ENCODE results near the gene SSNA1. TPM values are rescaled to one million over a fixed set of nuclear protein-coding genes. Genes with fewer than 3 reads are reported as not detected.

Gene SSNA1
- total and polyA plus RNA-seq, 4 donors: 30.5 to 87.1 (median 57.2) TPM

- no peaks in the 10 kb centered on the region for H3K27me3 ChIP-seq (ENCODE audit: control insufficient read depth in 1 of 2, insufficient read depth in 2 of 2, low read length in 1 of 2)
- no peaks in the 10 kb centered on the region for H3K36me3 ChIP-seq (ENCODE audit: control insufficient read depth in 1 of 2, insufficient read depth in 2 of 2, low read length in 1 of 2)
- H3K4me3 ChIP-seq (ENCODE audit: low read length in 2 of 2): peak overlapping the region; percentile 36 to 75
- H3K27ac ChIP-seq (ENCODE audit: low read depth in 1 of 2, low read length in 2 of 2): peak overlapping the region; percentile 8 to 77
- ATAC-seq (ENCODE audit: low FRiP score) (peak; percentile 95), DNase-seq (peak; percentile 98 to 99)
- 1 to 2% methylated on average over 51 to 63 of the region's 63 CpGs for WGBS, 2 donors
- no peaks in the 10 kb centered on the region for H3K4me1 ChIP-seq (ENCODE audit: control insufficient read depth in 1 of 2, insufficient read depth in 2 of 2, low read length in 2 of 2)
- H3K9me3 ChIP-seq (ENCODE audit: control insufficient read depth, low read length): no peaks in the 10 kb centered on the region
- intact Hi-C loops (cut with DNase I): no loop called here
These were observed 34.8 kb downstream of the SSNA1 start for GRCh38 chr9:137223078-137223970.

GRCh38 chr9:137224830-137225694, 36.6 kb downstream of the SSNA1 start, which contains the start of gene CYSRT1:
Gene CYSRT1 (plus strand): TSS chr9:137225174. CDS start chr9:137225622, 448 bp downstream.
- Histone ChIP-seq H3K9me3 (ENCODE audit: control insufficient read depth, low read length) (no peaks in the 10 kb centered on the region), H3K4me1 (ENCODE audit: control insufficient read depth in 1 of 2, insufficient read depth in 2 of 2, low read length in 2 of 2) (no peaks in the 10 kb centered on the region), H3K27ac (ENCODE audit: low read depth in 1 of 2, low read length in 2 of 2) (peak within 1 kb of the TSS in 1 of 2 donors; percentile 77), H3K4me3 (ENCODE audit: low read length in 2 of 2) (no peak within 1 kb of the TSS), H3K36me3 (ENCODE audit: control insufficient read depth in 1 of 2, insufficient read depth in 2 of 2, low read length in 1 of 2) (no peaks in the 10 kb centered on the region), H3K27me3 (ENCODE audit: control insufficient read depth in 1 of 2, insufficient read depth in 2 of 2, low read length in 1 of 2) (no peaks in the 10 kb centered on the region)
- no peak for ATAC-seq (ENCODE audit: low FRiP score)
- no peak for DNase-seq
- WGBS, 2 donors: 51 to 54% methylated on average over 21 to 23 of the region's 23 CpGs
- intact Hi-C loops (cut with DNase I): loop anchor here in 1 of 2 donors (5.0 kb wide), 1 partner anchor 103 kb away; no protein-coding TSS in a partner anchor

GRCh38 chr9:137225699-137226331, 37.3 kb downstream of the SSNA1 start:
- no peak overlapping the region for H3K27ac ChIP-seq (ENCODE audit: low read depth in 1 of 2, low read length in 2 of 2)
- ATAC-seq (ENCODE audit: low FRiP score) (no peak), DNase-seq (no peak)
- no peaks in the 10 kb centered on the region for H3K27me3 ChIP-seq (ENCODE audit: control insufficient read depth in 1 of 2, insufficient read depth in 2 of 2, low read length in 1 of 2)
- H3K9me3 ChIP-seq (ENCODE audit: control insufficient read depth, low read length): no peaks in the 10 kb centered on the region
- WGBS, 2 donors: 77 to 84% methylated on average over 15 to 21 of the region's 21 CpGs
- intact Hi-C loops (cut with DNase I): loop anchor here in 1 of 2 donors (5.0 kb wide), 1 partner anchor 104 kb away; no protein-coding TSS in a partner anchor
- no peaks in the 10 kb centered on the region for H3K4me1 ChIP-seq (ENCODE audit: control insufficient read depth in 1 of 2, insufficient read depth in 2 of 2, low read length in 2 of 2)
- no peaks in the 10 kb centered on the region for H3K36me3 ChIP-seq (ENCODE audit: control insufficient read depth in 1 of 2, insufficient read depth in 2 of 2, low read length in 1 of 2)
- H3K4me3 ChIP-seq (ENCODE audit: low read length in 2 of 2): no peak overlapping the region

GRCh38 chr9:137226338-137227053, 38.0 kb downstream of the SSNA1 start:
- H3K4me1 ChIP-seq (ENCODE audit: control insufficient read depth in 1 of 2, insufficient read depth in 2 of 2, low read length in 2 of 2): no peaks in the 10 kb centered on the region
- H3K27me3 ChIP-seq (ENCODE audit: control insufficient read depth in 1 of 2, insufficient read depth in 2 of 2, low read length in 1 of 2): no peaks in the 10 kb centered on the region
- no peak for ATAC-seq (ENCODE audit: low FRiP score)
- no peak overlapping the region for H3K27ac ChIP-seq (ENCODE audit: low read depth in 1 of 2, low read length in 2 of 2)
- WGBS, 2 donors: 73 to 74% methylated on average over 18 of the region's 18 CpGs
- intact Hi-C loops (cut with DNase I): loop anchor here in 1 of 2 donors (5.0 kb wide), 1 partner anchor 104 kb away; no protein-coding TSS in a partner anchor
- H3K9me3 ChIP-seq (ENCODE audit: control insufficient read depth, low read length): no peaks in the 10 kb centered on the region
- no peak for DNase-seq
- H3K4me3 ChIP-seq (ENCODE audit: low read length in 2 of 2): no peak overlapping the region
- H3K36me3 ChIP-seq (ENCODE audit: control insufficient read depth in 1 of 2, insufficient read depth in 2 of 2, low read length in 1 of 2): no peaks in the 10 kb centered on the region

- Histone ChIP-seq H3K4me3 (ENCODE audit: low read length in 2 of 2) (no peak within 1 kb of the TSS), H3K4me1 (ENCODE audit: control insufficient read depth in 1 of 2, insufficient read depth in 2 of 2, low read length in 2 of 2) (no peaks in the 10 kb centered on the region), H3K36me3 (ENCODE audit: control insufficient read depth in 1 of 2, insufficient read depth in 2 of 2, low read length in 1 of 2) (no peaks in the 10 kb centered on the region), H3K27ac (ENCODE audit: low read depth in 1 of 2, low read length in 2 of 2) (no peak within 1 kb of the TSS), H3K9me3 (ENCODE audit: control insufficient read depth, low read length) (no peaks in the 10 kb centered on the region), H3K27me3 (ENCODE audit: control insufficient read depth in 1 of 2, insufficient read depth in 2 of 2, low read length in 1 of 2) (no peaks in the 10 kb centered on the region)
- ATAC-seq (ENCODE audit: low FRiP score): no peak
- intact Hi-C loops (cut with DNase I): loop anchor here in 1 of 2 donors (5.0 kb wide), 1 partner anchor 105 kb away; no protein-coding TSS in a partner anchor
- 28 to 31% methylated on average over 25 of the region's 25 CpGs for WGBS, 2 donors
- peak; percentile 80 to 91 for DNase-seq
These were observed 38.8 kb downstream of the SSNA1 start, which contains the start of gene RNF224 for GRCh38 chr9:137227054-137227852. Gene RNF224 (plus strand): TSS chr9:137227502. CDS start chr9:137228336, 834 bp downstream.

- 42 to 51% methylated on average over 11 to 18 of the region's 18 CpGs for WGBS, 2 donors
- ATAC-seq (ENCODE audit: low FRiP score) (no peak), DNase-seq (no peak)
- Histone ChIP-seq H3K27me3 (ENCODE audit: control insufficient read depth in 1 of 2, insufficient read depth in 2 of 2, low read length in 1 of 2) (no peaks in the 10 kb centered on the region), H3K4me3 (ENCODE audit: low read length in 2 of 2) (no peak overlapping the region), H3K27ac (ENCODE audit: low read depth in 1 of 2, low read length in 2 of 2) (no peak overlapping the region), H3K9me3 (ENCODE audit: control insufficient read depth, low read length) (no peaks in the 10 kb centered on the region), H3K36me3 (ENCODE audit: control insufficient read depth in 1 of 2, insufficient read depth in 2 of 2, low read length in 1 of 2) (no peaks in the 10 kb centered on the region), H3K4me1 (ENCODE audit: control insufficient read depth in 1 of 2, insufficient read depth in 2 of 2, low read length in 2 of 2) (no peaks in the 10 kb centered on the region)
- intact Hi-C loops (cut with DNase I): loop anchor here (2.0 to 5.0 kb wide), 2 partner anchors 105 to 106 kb away; no protein-coding TSS in a partner anchor
These were observed 39.5 kb downstream of the SSNA1 start for GRCh38 chr9:137227853-137228505.

- 78 to 80% methylated on average over 24 to 29 of the region's 29 CpGs for WGBS, 2 donors
- no peaks in the 10 kb centered on the region for H3K36me3 ChIP-seq (ENCODE audit: control insufficient read depth in 1 of 2, insufficient read depth in 2 of 2, low read length in 1 of 2)
- H3K27ac ChIP-seq (ENCODE audit: low read depth in 1 of 2, low read length in 2 of 2): no peak overlapping the region
- H3K4me1 ChIP-seq (ENCODE audit: control insufficient read depth in 1 of 2, insufficient read depth in 2 of 2, low read length in 2 of 2): no peaks in the 10 kb centered on the region
- no peaks in the 10 kb centered on the region for H3K27me3 ChIP-seq (ENCODE audit: control insufficient read depth in 1 of 2, insufficient read depth in 2 of 2, low read length in 1 of 2)
- DNase-seq (no peak), ATAC-seq (ENCODE audit: low FRiP score) (no peak)
- intact Hi-C loops (cut with DNase I): loop anchor here (2.0 to 5.0 kb wide), 2 partner anchors 106 kb away; no protein-coding TSS in a partner anchor
- H3K9me3 ChIP-seq (ENCODE audit: control insufficient read depth, low read length): no peaks in the 10 kb centered on the region
- no peak overlapping the region for H3K4me3 ChIP-seq (ENCODE audit: low read length in 2 of 2)
These were observed 40.1 kb downstream of the SSNA1 start for GRCh38 chr9:137228506-137228967.
